ENCODE data around the gene HSPB8.

The HSPB8 gene, protein sequence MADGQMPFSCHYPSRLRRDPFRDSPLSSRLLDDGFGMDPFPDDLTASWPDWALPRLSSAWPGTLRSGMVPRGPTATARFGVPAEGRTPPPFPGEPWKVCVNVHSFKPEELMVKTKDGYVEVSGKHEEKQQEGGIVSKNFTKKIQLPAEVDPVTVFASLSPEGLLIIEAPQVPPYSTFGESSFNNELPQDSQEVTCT

GRCh38 chr12:119178544-119179334, at the start of gene HSPB8:
TSS of gene HSPB8 (plus strand) at chr12:119178931. CDS start at chr12:119179313, 382 bp downstream.
- CTCF ChIA-PET = no interaction called here
- DNase-seq (ENCODE audit: extremely low spot score) = no peak
- TF ChIP-seq, protein P1, sequence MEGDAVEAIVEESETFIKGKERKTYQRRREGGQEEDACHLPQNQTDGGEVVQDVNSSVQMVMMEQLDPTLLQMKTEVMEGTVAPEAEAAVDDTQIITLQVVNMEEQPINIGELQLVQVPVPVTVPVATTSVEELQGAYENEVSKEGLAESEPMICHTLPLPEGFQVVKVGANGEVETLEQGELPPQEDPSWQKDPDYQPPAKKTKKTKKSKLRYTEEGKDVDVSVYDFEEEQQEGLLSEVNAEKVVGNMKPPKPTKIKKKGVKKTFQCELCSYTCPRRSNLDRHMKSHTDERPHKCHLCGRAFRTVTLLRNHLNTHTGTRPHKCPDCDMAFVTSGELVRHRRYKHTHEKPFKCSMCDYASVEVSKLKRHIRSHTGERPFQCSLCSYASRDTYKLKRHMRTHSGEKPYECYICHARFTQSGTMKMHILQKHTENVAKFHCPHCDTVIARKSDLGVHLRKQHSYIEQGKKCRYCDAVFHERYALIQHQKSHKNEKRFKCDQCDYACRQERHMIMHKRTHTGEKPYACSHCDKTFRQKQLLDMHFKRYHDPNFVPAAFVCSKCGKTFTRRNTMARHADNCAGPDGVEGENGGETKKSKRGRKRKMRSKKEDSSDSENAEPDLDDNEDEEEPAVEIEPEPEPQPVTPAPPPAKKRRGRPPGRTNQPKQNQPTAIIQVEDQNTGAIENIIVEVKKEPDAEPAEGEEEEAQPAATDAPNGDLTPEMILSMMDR (IDR thresholded peaks at IDR 0.05; ENCODE audit: control extremely low read depth, extremely low read depth, low read depth, missing control alignments) = no peak
- POLR2A ChIA-PET = no interaction called here

DNA sequence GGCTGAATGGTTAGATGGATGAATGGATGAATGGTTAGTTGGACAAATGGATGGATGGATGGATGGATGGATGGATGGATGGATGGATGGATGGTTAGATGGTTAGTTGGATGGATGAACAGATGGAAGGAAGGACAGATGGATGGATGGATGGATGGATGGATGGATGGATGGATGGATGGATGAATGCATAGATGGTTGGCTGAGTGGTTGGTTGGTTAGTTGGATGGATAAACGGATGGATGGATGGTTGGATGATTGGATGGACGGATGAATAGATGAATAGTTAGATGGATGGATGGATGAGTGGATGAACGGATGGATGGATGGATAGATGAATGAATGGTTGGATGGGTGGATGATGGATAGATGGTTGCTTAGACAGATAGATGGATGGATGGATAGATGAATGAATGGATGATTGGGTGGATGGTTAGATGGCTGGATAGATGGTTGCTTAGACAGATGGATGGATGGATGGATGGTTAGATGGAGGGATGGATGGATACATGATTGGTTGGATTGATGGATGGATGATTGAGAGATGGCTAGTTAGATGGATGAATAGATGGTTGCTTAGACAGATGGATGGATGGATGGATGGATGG, 48.8 kb upstream of the HSPB8 start:
- POLR2A ChIA-PET = no interaction called here
- CTCF ChIA-PET = no interaction called here
- DNase-seq (ENCODE audit: extremely low spot score) = no peak
- TF ChIP-seq, protein P1 (IDR thresholded peaks at IDR 0.05; ENCODE audit: control extremely low read depth, extremely low read depth, low read depth, missing control alignments) = no peak

- TF ChIP-seq, protein P1 (IDR thresholded peaks at IDR 0.05; ENCODE audit: control extremely low read depth, extremely low read depth, low read depth, missing control alignments) = no peak
- DNase-seq (ENCODE audit: extremely low spot score) = no peak
- ChIA-PET CTCF (interaction anchor here (2.1 kb wide), 1 partner anchor 314 kb away, joined by 5 read pairs; no protein-coding TSS in a partner anchor), POLR2A (no interaction called here)
Measured at GRCh38 chr12:119130523-119130922, 48.2 kb upstream of the HSPB8 start.

DNA sequence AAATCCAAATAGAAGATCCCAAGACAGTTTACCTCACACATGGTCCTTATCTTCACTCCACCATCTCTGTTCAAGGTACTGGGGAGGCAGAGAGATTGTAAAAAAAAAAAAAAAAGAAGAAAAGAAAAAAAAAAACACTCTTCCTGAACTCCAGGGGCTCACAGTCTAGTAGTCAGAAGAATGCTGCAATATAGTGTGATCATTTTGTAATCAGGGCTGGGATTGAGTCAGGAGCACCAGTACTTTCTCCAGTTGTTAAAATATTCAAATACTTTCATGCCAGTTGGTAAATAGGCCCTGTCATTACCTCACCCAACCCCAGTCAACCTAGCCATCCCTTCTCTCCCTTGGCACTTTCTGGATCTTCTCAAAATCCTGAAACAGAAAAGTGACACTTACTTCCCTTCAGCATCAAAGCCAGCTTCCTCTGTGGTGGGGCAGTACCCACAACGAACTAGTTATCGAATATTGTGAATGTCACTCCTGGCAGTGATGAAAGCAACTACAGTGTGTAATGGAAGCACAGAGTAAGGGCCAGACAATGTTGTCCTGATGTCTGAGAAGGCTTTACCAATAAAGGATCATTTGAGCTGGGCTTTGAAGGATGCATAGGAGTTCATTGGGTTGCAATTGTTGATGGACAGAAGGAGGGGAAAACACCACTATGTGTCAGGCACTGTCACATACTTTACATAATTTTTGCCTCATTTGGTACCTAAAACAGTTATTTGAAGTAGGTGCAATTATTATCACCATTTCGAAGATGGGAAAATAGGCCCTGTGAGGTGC, 44.3 kb upstream of the HSPB8 start:
- POLR2A ChIA-PET = no interaction called here
- no peak for DNase-seq (ENCODE audit: extremely low spot score)
- TF ChIP-seq, protein P1 (IDR thresholded peaks at IDR 0.05; ENCODE audit: control extremely low read depth, extremely low read depth, low read depth, missing control alignments) = no peak
- CTCF ChIA-PET = no interaction called here

DNA sequence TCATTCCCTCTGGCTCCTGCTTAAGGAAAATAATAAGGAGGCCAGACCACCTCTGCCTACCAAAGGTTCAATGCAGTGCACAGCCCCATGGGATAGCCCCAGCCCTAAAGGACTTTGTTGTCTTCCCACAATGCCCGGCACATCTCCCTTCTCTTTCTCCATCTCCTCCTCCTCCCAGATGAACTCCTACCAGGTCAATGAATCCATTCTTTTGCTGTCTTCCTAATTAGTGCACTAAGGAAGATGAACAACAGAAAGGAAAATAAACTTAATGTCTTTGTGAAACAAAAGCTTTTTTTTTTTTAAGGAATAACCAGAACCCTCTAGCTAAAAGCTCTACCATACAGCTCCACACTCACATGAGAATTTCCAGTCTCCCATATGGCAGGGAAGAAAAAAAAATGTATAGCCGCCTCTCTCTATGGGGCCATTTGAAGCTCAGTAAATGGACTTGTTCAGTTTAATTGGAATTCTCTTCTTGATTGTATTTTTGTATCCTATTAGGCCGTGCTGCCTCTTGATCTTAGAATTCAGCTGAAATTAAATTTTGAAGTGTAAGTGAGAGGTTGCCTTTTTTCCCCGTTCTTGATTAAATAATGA, 41.8 kb upstream of the HSPB8 start:
- ChIA-PET POLR2A (no interaction called here), CTCF (interaction anchor here (1.3 kb wide), 1 partner anchor 22 kb away, joined by 3 read pairs; no protein-coding TSS in a partner anchor)
- no peak for DNase-seq (ENCODE audit: extremely low spot score)
- TF ChIP-seq, protein P1 (IDR thresholded peaks at IDR 0.05; ENCODE audit: control extremely low read depth, extremely low read depth, low read depth, missing control alignments) = no peak

- ChIA-PET POLR2A (no interaction called here), CTCF (no interaction called here)
- no peak for DNase-seq (ENCODE audit: extremely low spot score)
- TF ChIP-seq, protein P1 (IDR thresholded peaks at IDR 0.05; ENCODE audit: control extremely low read depth, extremely low read depth, low read depth, missing control alignments) = no peak
Measured at GRCh38 chr12:119139448-119139847, 39.3 kb upstream of the HSPB8 start.
